MM.1S (cell line): ENCODE results near the gene KRR1.

Experiments used
- DNase-seq: peaks from one replicate; pipeline ENCODE4 v3.0.0-alpha.2; 2015
- H2AFZ ChIP-seq: fragments of 300-600 bp; sonication (generic); 2 replicates; pipeline ENCODE4 v1.6.0; 2016; ENCODE audit warnings: antibody characterized with exemption, low read length
- H3F3A ChIP-seq: fragments of 300-600 bp; sonication (generic); 2 replicates; pipeline ENCODE4 v1.6.1; 2016; ENCODE audit warnings: mild to moderate bottlenecking, antibody characterized with exemption, low read length, moderate library complexity, mixed read lengths; ENCODE audit not compliant: insufficient read depth
- H3K27ac ChIP-seq: fragments of 300-600 bp; sonication (generic); 2 replicates; pipeline ENCODE4 v1.5.1; 2016; ENCODE audit warnings: mild to moderate bottlenecking, low read length
- H3K27me3 ChIP-seq: fragments of 300-600 bp; sonication (generic); replicated peaks from 2 replicates; pipeline ENCODE4 v1.6.0; 2016; ENCODE audit warnings: low read length; ENCODE audit not compliant: insufficient read depth
- H3K36me3 ChIP-seq: fragments of 300-600 bp; sonication (generic); replicated peaks from 2 replicates; pipeline ENCODE4 v1.6.1; 2016; ENCODE audit warnings: mild to moderate bottlenecking, low read length, mixed read lengths; ENCODE audit not compliant: insufficient read depth
- H3K4me1 ChIP-seq: fragments of 300-600 bp; sonication (generic); 2 replicates; pipeline ENCODE4 v1.6.1; 2016; ENCODE audit warnings: low read length, mixed read lengths
- H3K4me2 ChIP-seq: fragments of 300-600 bp; sonication (generic); 2 replicates; pipeline ENCODE4 v1.6.0; 2016; ENCODE audit warnings: low read depth, low read length
- H3K4me3 ChIP-seq: fragments of 300-600 bp; sonication (generic); 2 replicates; pipeline ENCODE4 v1.5.1; 2016; ENCODE audit warnings: low read length, mixed read lengths
- H3K79me2 ChIP-seq: fragments of 300-600 bp; sonication (generic); 2 replicates; pipeline ENCODE4 v1.6.1; 2016; ENCODE audit warnings: mixed run types, low read length, mixed read lengths
- H3K9ac ChIP-seq: fragments of 300-600 bp; sonication (generic); 2 replicates; pipeline ENCODE4 v1.6.1; 2016; ENCODE audit warnings: low read length, mixed read lengths
- H3K9me2 ChIP-seq: fragments of 300-600 bp; sonication (generic); replicated peaks from 2 replicates; pipeline ENCODE4 v1.6.1; 2016; ENCODE audit warnings: mild to moderate bottlenecking, low read length, mixed read lengths; ENCODE audit not compliant: insufficient read depth
- H3K9me3 ChIP-seq: fragments of 300-600 bp; sonication (generic); replicated peaks from 2 replicates; pipeline ENCODE4 v1.6.1; 2016; ENCODE audit warnings: mild to moderate bottlenecking, low read length, mixed read lengths; ENCODE audit not compliant: insufficient read depth
- H4K20me1 ChIP-seq: fragments of 300-600 bp; sonication (generic); 2 replicates; pipeline ENCODE4 v1.6.1; 2016; ENCODE audit warnings: mild to moderate bottlenecking, low read length, moderate library complexity, mixed read lengths; ENCODE audit not compliant: insufficient read depth
- EZH2 ChIP-seq: fragments of 300-600 bp; sonication (generic); optimal IDR thresholded peaks from 2 replicates; pipeline ENCODE3; 2017; ENCODE audit warnings: low read depth, mild to moderate bottlenecking, antibody characterized with exemption, low read length, mixed read lengths
- EZH2phosphoT487 ChIP-seq: fragments of 300-600 bp; sonication (generic); IDR thresholded peaks from 2 replicates; pipeline ENCODE4 v1.6.1; 2018; ENCODE audit warnings: antibody characterized with exemption, low read length
- TF ChIP-seq, protein P1 (sequence below): fragments of 300-600 bp; sonication (generic); IDR thresholded peaks from 2 replicates; pipeline ENCODE4 v1.5.1; 2016; ENCODE audit warnings: antibody characterized with exemption, low read length, mixed read lengths

Gene KRR1

DNA sequence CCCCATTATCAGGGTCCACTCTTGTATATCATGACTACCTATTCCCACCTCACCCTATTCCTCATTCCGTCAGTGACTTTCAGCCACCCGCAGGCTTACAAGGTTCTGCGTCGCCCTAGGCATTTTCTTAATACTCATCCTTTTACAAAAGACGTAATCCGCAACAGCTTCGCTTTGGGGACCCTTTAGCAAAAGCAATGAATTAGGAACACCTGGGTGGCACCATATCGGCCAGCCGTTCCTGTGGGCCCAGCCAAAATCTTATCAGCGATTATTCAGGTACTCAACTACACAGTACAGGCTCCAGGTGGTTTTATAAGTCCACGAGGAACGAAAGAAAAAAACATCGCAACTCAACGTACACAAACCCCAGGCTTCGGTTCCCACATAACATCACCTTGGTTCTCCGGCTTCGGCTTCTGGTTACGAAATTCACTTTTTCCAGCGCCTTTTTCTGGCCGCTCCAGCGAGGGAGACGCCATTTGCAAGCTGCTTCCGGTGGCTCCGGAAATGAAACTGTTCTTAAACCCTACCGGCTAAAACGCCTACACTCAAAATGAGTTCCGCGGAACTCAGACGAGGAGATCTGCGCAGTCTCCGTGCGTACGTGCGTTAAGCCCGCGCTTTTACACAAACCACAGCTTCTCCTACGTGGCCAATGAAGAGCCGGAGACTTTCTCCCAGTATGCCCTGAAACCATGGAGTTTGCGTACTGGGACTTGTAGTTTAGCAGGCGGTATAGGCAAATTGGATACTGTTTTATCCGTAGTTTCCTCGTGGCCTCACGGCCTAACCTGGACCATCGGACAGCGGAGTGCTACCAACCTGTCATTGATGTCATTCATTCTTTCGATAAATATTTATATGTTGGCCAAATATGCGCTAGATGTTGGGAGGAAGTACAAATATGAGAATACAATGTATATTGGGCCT lies at the start of gene KRR1:
Gene KRR1, minus strand, starts transcription at position 494 of the 933 bp plus-strand sequence. Its CDS starts 12 bp downstream, at position 482.
- H2AFZ ChIP-seq, result peak within 1 kb of the TSS; percentile 96
- peak within 1 kb of the TSS; percentile 92 for H3K4me3 ChIP-seq
- H3K36me3 ChIP-seq, result 0 out of 2 replicates have a peak, but pooled peaks cover 1% of the 10 kb centered on the region
- peak within 1 kb of the TSS; percentile 86 for H3K9ac ChIP-seq
- no peaks in the 10 kb centered on the region; the same call in 1 of the 2 replicates for H4K20me1 ChIP-seq
- H3K79me2 ChIP-seq, result peaks cover 51% of the 10 kb centered on the region
- peaks cover 12% of the 10 kb centered on the region for H3K4me1 ChIP-seq
- DNase-seq, result peak; percentile 98
- TF ChIP-seq, protein P1, sequence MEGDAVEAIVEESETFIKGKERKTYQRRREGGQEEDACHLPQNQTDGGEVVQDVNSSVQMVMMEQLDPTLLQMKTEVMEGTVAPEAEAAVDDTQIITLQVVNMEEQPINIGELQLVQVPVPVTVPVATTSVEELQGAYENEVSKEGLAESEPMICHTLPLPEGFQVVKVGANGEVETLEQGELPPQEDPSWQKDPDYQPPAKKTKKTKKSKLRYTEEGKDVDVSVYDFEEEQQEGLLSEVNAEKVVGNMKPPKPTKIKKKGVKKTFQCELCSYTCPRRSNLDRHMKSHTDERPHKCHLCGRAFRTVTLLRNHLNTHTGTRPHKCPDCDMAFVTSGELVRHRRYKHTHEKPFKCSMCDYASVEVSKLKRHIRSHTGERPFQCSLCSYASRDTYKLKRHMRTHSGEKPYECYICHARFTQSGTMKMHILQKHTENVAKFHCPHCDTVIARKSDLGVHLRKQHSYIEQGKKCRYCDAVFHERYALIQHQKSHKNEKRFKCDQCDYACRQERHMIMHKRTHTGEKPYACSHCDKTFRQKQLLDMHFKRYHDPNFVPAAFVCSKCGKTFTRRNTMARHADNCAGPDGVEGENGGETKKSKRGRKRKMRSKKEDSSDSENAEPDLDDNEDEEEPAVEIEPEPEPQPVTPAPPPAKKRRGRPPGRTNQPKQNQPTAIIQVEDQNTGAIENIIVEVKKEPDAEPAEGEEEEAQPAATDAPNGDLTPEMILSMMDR, result no peak
- no peak for TF ChIP-seq EZH2phosphoT487
- no peak for TF ChIP-seq EZH2
- H3K27me3 ChIP-seq, result no peaks in the 10 kb centered on the region
- peaks cover 6% of the 10 kb centered on the region; the same call in 1 of the 2 replicates for H3F3A ChIP-seq
- H3K4me2 ChIP-seq, result peak within 1 kb of the TSS; percentile 86
- no peaks in the 10 kb centered on the region for H3K9me2 ChIP-seq
- H3K27ac ChIP-seq, result peak within 1 kb of the TSS; percentile 53; the same call in 1 of the 2 replicates
- no peaks in the 10 kb centered on the region for H3K9me3 ChIP-seq

DNA sequence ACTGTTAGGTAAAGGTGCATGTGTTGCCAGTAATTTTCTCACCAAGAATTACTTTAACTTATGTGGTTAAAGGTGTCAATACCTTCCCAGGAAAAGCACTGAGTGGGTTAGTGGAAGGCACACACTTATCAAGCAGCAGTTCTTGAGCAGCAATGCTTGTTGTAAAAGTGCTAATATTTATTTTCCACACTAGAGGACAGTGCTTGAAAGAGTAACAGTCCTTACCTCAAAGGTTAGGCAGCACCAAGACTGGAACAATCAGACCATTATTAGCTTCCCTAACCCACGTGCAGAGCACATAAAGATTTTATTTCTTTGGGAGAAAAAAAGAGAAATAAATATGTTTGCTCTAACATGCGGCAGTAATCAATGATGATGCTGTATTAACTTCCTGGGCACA lies 48.8 kb upstream of the KRR1 start:
- Histone ChIP-seq H4K20me1 (no peaks in the 10 kb centered on the region), H3K27me3 (no peaks in the 10 kb centered on the region), H2AFZ (no peak overlapping the region), H3K9me2 (no peaks in the 10 kb centered on the region), H3K79me2 (no peaks in the 10 kb centered on the region), H3K4me1 (no peaks in the 10 kb centered on the region), H3K9me3 (no peaks in the 10 kb centered on the region), H3K4me3 (no peak overlapping the region), H3K9ac (no peak overlapping the region), H3F3A (no peaks in the 10 kb centered on the region), H3K4me2 (no peak overlapping the region), H3K27ac (no peak overlapping the region), H3K36me3 (no peaks in the 10 kb centered on the region)
- TF ChIP-seq EZH2phosphoT487, result no peak
- TF ChIP-seq, protein P1, result peak; percentile 25; the same call in 1 of the 2 replicates
- DNase-seq, result peak; percentile 20

DNA sequence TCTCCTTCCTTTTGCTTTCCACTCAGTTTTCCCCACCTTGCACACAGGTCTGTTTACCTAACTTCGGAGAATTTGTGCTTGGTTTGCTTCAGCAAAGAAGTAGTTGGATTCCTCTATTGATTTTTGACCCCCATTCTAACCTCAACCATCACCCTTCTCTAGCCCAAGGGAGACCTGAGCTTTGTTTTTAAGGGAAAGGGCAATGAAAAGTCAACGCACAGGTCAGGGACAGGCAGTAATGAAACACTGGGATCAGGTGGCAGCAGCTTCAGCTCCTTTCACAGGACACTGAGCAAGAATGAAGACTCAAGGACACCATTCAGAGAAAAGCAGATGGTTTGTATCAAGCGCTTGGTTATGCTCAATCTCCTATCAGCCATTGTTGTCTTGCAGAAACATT lies 46.9 kb upstream of the KRR1 start:
- no peak overlapping the region for H3K4me3 ChIP-seq
- TF ChIP-seq EZH2 (no peak), EZH2phosphoT487 (no peak)
- TF ChIP-seq, protein P1, result no peak
- no peaks in the 10 kb centered on the region for H3K36me3 ChIP-seq
- DNase-seq, result no peak
- no peaks in the 10 kb centered on the region for H3F3A ChIP-seq
- H3K27ac ChIP-seq, result no peak overlapping the region
- H3K4me1 ChIP-seq, result no peaks in the 10 kb centered on the region
- H3K9me3 ChIP-seq, result no peaks in the 10 kb centered on the region
- H4K20me1 ChIP-seq, result no peaks in the 10 kb centered on the region
- H3K27me3 ChIP-seq, result no peaks in the 10 kb centered on the region
- H2AFZ ChIP-seq, result no peak overlapping the region
- H3K79me2 ChIP-seq, result no peaks in the 10 kb centered on the region
- no peak overlapping the region for H3K9ac ChIP-seq
- no peak overlapping the region for H3K4me2 ChIP-seq
- H3K9me2 ChIP-seq, result no peaks in the 10 kb centered on the region
